ENCODE measurements around the gene KANSL3.
A peak's percentile ranks its signal among the peaks of the same experiment; 100 is the strongest.
"Not testable (repeated sequence)": the region's sequence is repeated elsewhere in the genome, so short reads cannot be mapped to it uniquely, and the experiment has no call there.

KANSL3 gene

DNA sequence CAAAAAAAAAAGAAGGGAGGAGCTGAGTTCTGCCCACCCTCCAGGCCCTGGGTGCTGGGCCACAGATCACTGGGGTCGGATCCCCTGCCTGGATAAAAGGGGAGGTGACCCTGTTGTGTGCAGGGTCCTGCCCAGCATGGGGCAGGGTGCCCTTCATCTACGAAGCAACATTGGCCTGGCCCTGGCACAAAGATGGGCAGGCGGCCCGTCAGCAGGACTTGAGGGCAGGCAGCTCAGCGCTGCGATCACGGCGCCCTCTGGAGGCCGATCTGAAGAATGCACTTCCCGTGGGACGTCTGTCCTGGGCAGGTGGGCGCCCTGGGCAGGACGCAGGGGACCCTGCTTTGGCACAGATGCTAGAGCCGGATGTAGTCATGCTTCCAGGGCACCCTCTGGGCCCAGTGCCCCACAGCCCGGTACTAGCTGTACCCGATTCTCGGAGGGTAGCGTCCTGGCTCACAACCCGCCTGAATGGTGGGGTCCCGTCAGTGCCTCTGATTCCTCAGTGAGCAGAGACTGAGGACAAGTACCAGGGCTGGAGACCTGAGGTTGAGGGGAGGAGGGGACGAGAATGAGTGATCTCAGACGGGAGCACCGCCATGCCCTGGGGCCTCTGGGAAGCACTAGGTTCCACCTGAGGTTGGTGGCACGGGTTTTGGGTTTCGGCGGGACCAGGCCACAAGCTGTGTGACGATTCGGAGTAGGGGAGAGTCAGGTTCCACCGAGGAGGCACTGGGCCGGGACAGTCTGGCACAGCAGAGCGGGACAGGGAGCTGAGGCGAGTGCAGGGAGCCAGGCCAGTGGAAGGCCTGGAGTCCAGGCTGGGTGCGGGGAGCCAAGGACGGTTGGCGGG lies 83.6 kb downstream of the KANSL3 start:
- POLR2A ChIA-PET = interaction anchor here (0.7 to 1.6 kb wide), 2 partner anchors 13 to 218 kb away, joined by 3 to 4 read pairs; partner anchors contain the start of gene NCAPH
- CTCF ChIA-PET = interaction anchor here (0.7 to 1.4 kb wide), 18 partner anchors 10 to 1146 kb away, joined by 3 to 13 read pairs (median 4); partner anchors contain the start of gene ARID5A

DNA sequence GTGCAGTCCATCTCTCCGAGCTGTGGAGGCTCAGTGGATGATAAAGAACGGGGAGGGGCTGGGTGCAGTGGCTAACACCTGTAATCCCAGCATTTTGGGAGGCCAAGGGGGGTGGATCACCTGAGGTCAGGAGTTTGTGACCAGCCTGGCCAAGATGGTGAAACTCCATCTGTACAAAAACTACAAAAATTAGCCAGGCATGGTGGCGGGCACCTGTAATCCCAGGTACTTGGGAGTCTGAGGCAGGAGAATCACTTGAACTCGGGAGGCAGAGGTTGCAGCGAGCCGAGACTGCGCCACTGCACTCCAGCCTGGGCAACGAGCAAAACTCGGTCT lies 84.2 kb downstream of the KANSL3 start:
- CTCF ChIA-PET = interaction anchor here (0.7 to 1.4 kb wide), 17 partner anchors 9 to 1146 kb away, joined by 3 to 13 read pairs (median 4); partner anchors contain the start of gene ARID5A
- POLR2A ChIA-PET = interaction anchor here (0.7 to 1.6 kb wide), 2 partner anchors 12 to 218 kb away, joined by 3 to 4 read pairs; partner anchors contain the start of gene NCAPH
- DNase-seq (ENCODE audit: extremely low spot score) = not testable (repeated sequence)

More for the DNA sequence above, 83.6 kb downstream of the KANSL3 start:
- DNase-seq (ENCODE audit: extremely low spot score) = peak; percentile 82
- TF ChIP-seq ZNF384 (IDR thresholded peaks at IDR 0.05) (0 out of 2 replicates have a peak, but pooled peaks have one; percentile 20), FOXM1 (IDR thresholded peaks at IDR 0.05; ENCODE audit: borderline replicate concordance) (no peak)

DNA sequence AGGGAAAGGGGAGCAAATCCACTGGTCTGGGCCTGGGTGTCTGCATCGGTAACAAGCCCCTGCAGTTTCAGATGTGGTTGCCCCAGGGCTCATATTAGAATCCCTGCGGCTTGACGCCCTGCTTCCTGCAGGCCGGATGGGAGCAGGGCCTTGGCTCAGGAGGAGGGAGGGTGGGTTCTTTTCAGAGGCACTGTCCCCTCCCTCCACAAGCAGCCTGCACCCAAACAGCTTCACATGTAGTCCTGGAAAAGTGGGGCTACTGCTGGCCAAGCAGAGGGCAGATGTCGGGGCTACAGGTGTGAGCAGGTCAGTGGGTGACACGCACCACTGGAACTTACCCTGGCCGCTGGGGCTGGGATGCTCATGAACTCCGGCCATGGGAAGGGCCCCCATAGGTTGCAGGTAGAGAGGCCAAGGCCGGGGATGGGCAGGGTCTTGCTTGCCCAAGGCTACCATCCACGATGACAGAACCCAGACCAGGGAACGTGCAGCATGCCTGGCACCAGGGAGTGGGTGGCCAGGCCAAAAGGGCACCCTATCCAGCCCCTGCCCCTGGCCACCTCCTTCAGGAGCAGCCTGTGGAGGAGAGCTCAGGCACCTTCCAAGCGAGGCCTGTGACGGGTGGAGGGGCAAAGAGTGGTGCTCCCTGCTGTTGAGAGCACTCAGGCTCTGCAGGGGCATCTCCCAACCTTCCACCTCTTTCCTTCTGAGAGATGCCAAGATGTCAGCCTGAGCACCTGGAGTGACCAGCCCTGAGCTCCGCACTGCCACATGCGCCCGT lies 84.7 kb downstream of the KANSL3 start:
- DNase-seq (ENCODE audit: extremely low spot score) = no peak
- ChIA-PET CTCF (interaction anchor here (0.8 to 1.4 kb wide), 10 partner anchors 9 to 146 kb away, joined by 3 to 10 read pairs (median 5); no protein-coding TSS in a partner anchor), POLR2A (interaction anchor here (0.7 to 1.6 kb wide), 3 partner anchors 12 to 217 kb away, joined by 3 to 4 read pairs (median 3); partner anchors contain the start of gene NCAPH)
- TF ChIP-seq ZNF384 (IDR thresholded peaks at IDR 0.05) (no peak), TARDBP (IDR thresholded peaks at IDR 0.05) (no peak), FOXK2 (IDR thresholded peaks at IDR 0.05) (no peak), L3MBTL2 (conservative IDR thresholded peaks at IDR 0.05) (no peak), FOXM1 (IDR thresholded peaks at IDR 0.05; ENCODE audit: borderline replicate concordance) (no peak), ARNT (IDR thresholded peaks at IDR 0.05) (no peak), NFRKB (IDR thresholded peaks at IDR 0.05) (no peak), HDGF (IDR thresholded peaks at IDR 0.05; ENCODE audit: borderline replicate concordance) (no peak), ELF4 (IDR thresholded peaks at IDR 0.05) (no peak), BHLHE40 (IDR thresholded peaks at IDR 0.05; ENCODE audit: borderline replicate concordance) (no peak), SUZ12 (IDR thresholded peaks at IDR 0.05) (no peak), SP1 (IDR thresholded peaks at IDR 0.05) (no peak), FOXA1 (IDR thresholded peaks at IDR 0.05) (no peak), CTBP1 (IDR thresholded peaks at IDR 0.05; ENCODE audit: borderline replicate concordance) (no peak), LEF1 (IDR thresholded peaks at IDR 0.05; ENCODE audit: borderline replicate concordance) (no peak)
- TF ChIP-seq, protein P1, sequence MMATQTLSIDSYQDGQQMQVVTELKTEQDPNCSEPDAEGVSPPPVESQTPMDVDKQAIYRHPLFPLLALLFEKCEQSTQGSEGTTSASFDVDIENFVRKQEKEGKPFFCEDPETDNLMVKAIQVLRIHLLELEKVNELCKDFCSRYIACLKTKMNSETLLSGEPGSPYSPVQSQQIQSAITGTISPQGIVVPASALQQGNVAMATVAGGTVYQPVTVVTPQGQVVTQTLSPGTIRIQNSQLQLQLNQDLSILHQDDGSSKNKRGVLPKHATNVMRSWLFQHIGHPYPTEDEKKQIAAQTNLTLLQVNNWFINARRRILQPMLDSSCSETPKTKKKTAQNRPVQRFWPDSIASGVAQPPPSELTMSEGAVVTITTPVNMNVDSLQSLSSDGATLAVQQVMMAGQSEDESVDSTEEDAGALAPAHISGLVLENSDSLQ (IDR thresholded peaks at IDR 0.05) = no peak

DNA sequence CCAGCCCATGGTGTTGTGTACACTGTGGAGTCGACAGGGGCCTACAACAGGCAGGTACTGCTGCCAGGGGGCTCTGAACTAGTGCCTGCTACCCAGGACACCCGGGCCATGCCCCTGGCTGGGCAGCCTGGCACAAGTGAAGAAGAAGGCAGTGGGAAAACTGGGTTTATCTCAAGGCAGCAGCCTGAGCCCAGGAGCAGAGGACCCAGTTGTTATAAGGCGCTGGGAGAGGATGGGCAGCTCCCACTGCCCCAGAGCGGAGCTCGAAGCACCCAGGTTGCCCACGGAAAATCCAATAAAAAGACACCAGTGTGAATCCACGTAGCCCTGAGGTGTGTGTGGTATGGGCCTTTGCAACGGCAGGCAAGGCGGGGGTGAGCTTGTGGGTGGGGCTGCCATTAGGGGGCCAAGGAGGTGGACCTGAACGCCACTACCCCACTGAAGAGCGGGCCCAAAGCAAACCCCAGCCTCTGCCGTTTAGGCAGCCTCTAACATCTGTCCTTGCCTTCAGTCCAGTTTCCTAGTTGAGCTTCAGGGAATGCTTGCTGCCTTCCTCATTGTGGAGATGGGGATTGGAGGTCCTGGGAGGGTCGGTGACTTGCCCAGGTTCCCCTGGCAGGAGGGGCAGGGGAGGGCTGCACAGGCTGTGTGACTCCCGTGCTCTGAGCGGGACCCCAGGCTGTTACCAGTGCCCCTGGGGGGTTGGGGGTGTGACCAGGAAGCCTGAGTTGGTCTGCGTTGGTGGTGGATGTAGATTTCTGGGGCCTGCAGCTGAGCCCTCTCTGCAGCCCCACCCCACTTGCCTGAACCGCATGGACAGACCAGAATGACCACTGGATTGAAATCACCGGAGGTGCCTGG lies 85.6 kb downstream of the KANSL3 start:
- DNase-seq (ENCODE audit: extremely low spot score) = no peak
- ChIA-PET CTCF (no interaction called here), POLR2A (interaction anchor here (0.9 kb wide), 1 partner anchor 19 kb away, joined by 3 read pairs; no protein-coding TSS in a partner anchor)
- TF ChIP-seq FOXK2 (IDR thresholded peaks at IDR 0.05) (no peak), ELF4 (IDR thresholded peaks at IDR 0.05) (no peak), ARNT (IDR thresholded peaks at IDR 0.05) (no peak), NFRKB (IDR thresholded peaks at IDR 0.05) (no peak), L3MBTL2 (conservative IDR thresholded peaks at IDR 0.05) (no peak), ZNF384 (IDR thresholded peaks at IDR 0.05) (no peak), FOXA1 (IDR thresholded peaks at IDR 0.05) (no peak), CTBP1 (IDR thresholded peaks at IDR 0.05; ENCODE audit: borderline replicate concordance) (no peak), SP1 (IDR thresholded peaks at IDR 0.05) (no peak), LEF1 (IDR thresholded peaks at IDR 0.05; ENCODE audit: borderline replicate concordance) (no peak), BHLHE40 (IDR thresholded peaks at IDR 0.05; ENCODE audit: borderline replicate concordance) (no peak)

DNA sequence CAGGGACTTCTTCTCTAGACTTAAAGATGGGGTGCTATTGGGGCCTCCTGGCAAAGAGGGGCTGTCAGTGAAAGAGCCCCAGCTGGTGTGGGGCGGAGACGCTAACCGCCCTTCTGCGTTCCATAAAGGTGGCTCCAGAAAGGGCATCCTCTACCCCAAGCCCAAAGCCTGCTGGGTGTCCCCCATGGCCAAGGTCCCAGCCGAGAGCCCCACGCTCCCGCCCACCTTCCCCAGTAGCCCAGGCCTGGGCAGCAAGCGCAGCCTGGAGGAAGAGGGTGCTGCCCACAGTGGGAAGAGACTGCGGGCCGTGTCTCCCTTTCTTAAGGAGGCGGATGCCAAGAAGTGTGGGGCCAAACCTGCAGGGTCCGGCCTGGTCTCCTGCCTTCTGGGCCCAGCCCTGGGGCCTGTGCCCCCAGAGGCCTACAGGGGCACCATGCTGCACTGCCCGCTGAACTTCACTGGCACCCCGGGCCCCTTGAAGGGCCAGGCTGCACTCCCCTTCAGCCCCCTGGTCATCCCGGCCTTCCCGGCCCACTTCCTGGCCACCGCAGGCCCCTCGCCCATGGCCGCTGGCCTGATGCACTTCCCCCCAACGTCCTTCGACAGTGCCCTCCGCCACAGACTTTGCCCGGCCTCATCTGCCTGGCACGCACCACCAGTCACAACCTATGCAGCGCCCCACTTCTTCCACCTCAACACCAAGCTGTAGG lies 86.4 kb downstream of the KANSL3 start:
- CTCF ChIA-PET = no interaction called here

More for the DNA sequence above, 86.4 kb downstream of the KANSL3 start:
- POLR2A ChIA-PET = no interaction called here
- DNase-seq (ENCODE audit: extremely low spot score) = no peak
- TF ChIP-seq L3MBTL2 (conservative IDR thresholded peaks at IDR 0.05) (no peak), HDGF (IDR thresholded peaks at IDR 0.05; ENCODE audit: borderline replicate concordance) (no peak), ELF4 (IDR thresholded peaks at IDR 0.05) (no peak), ARNT (IDR thresholded peaks at IDR 0.05) (no peak), NFRKB (IDR thresholded peaks at IDR 0.05) (no peak), TARDBP (IDR thresholded peaks at IDR 0.05) (no peak), SUZ12 (IDR thresholded peaks at IDR 0.05) (no peak), CTBP1 (IDR thresholded peaks at IDR 0.05; ENCODE audit: borderline replicate concordance) (no peak), ZNF384 (IDR thresholded peaks at IDR 0.05) (no peak), FOXA1 (IDR thresholded peaks at IDR 0.05) (no peak), BHLHE40 (IDR thresholded peaks at IDR 0.05; ENCODE audit: borderline replicate concordance) (no peak), LEF1 (IDR thresholded peaks at IDR 0.05; ENCODE audit: borderline replicate concordance) (no peak), FOXM1 (IDR thresholded peaks at IDR 0.05; ENCODE audit: borderline replicate concordance) (no peak), SP1 (IDR thresholded peaks at IDR 0.05) (no peak)
- TF ChIP-seq, protein P1 (IDR thresholded peaks at IDR 0.05) = no peak

Data from HEK293T (cell line).